22Rv1 (cell line): ENCODE data around the gene FGFR3.

Experiments
- ZFX ChIP-seq: fragments of 450-650 bp; IDR thresholded peaks from 2 replicates; pipeline ENCODE4 v1.6.1; 2017; ENCODE audit warnings: antibody characterized with exemption, borderline replicate concordance
- TF ChIP-seq, protein P1 (sequence below): fragments of 450-650 bp; IDR thresholded peaks from 2 replicates; pipeline ENCODE4 v1.5.1; 2017; ENCODE audit warnings: mild to moderate bottlenecking

GRCh38 chr4:1809754-1810502 is 16.8 kb downstream of the FGFR3 start:
- TF ChIP-seq, protein P1, sequence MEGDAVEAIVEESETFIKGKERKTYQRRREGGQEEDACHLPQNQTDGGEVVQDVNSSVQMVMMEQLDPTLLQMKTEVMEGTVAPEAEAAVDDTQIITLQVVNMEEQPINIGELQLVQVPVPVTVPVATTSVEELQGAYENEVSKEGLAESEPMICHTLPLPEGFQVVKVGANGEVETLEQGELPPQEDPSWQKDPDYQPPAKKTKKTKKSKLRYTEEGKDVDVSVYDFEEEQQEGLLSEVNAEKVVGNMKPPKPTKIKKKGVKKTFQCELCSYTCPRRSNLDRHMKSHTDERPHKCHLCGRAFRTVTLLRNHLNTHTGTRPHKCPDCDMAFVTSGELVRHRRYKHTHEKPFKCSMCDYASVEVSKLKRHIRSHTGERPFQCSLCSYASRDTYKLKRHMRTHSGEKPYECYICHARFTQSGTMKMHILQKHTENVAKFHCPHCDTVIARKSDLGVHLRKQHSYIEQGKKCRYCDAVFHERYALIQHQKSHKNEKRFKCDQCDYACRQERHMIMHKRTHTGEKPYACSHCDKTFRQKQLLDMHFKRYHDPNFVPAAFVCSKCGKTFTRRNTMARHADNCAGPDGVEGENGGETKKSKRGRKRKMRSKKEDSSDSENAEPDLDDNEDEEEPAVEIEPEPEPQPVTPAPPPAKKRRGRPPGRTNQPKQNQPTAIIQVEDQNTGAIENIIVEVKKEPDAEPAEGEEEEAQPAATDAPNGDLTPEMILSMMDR, result peak; percentile 97
- no peak for TF ChIP-seq ZFX
